GM04503 (cell line): ENCODE data around the gene BANP.
A peak's percentile ranks its signal among the peaks of the same experiment; 100 is the strongest.
"Not testable (repeated sequence)": the region's sequence is repeated elsewhere in the genome, so short reads cannot be mapped to it uniquely, and the experiment has no call there.

Experiments
- DNase-seq: peaks from one replicate; pipeline ENCODE4 v3.0.0-alpha.2; 2012; ENCODE audit warnings: low read depth

Gene BANP

DNA sequence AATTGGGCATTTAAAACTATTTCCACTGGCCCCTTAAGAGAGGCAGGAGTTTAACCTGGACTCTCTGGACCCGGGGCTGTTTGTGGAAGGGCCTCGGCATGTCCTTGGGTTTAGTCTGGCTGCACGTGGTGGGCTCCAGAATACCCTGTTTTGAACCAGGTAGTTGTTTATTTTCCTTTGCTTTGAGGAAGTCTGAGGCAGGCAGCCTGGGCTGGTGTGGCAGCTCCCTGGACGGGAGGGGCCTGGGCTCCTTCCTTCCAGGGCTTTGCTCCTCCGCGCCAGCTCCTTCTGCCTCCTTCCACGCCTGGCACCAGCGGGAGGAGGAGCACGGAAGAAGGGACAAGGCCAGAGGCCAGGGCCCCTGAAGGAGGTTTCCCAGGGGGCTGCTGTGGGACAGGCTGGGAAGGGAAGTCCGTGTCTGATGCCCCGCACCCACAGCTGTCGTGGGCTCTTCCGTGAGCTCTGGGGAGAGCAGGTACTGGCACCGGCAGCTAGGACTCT lies 15.5 kb downstream of the BANP start:
- no peak for DNase-seq

DNA sequence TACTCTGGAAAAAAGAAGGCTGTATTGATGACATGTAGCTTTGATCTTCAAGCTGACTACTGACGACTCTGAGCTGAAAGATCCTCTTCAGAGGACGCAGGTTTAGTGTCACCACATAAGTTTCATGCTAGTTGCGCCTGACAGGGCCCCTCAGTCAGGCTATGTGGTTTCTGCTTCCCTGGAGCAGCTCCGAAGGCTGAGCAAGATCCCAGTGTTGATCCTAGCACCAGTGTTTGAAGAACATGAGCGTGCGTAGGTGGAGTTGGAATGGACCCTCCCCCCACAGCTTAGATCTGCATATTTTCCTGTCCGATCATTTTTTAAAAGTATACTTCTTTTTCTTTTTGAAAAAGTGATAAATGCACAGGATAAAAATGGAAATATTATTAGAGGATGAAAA lies 17.3 kb downstream of the BANP start:
- no peak for DNase-seq

DNA sequence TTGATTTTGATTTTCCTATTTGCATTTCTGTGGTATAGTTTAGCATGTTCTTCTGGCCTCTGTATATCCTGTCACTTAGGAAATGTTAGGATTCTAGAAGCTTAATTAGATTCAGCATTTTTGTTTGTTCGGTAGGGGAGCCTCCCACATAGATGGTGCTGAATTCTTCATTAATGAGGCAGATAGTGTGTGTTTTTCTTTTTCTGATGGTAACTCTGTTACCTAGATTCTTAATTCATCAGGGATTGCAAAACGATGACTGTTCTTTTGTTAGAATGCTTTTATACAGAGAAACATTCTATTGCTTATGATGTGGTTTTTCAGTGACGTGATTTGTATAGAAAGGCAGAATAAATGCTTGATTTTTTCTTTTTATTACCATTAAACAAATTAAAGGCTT lies 19.0 kb downstream of the BANP start:
- DNase-seq: peak; percentile 33

DNA sequence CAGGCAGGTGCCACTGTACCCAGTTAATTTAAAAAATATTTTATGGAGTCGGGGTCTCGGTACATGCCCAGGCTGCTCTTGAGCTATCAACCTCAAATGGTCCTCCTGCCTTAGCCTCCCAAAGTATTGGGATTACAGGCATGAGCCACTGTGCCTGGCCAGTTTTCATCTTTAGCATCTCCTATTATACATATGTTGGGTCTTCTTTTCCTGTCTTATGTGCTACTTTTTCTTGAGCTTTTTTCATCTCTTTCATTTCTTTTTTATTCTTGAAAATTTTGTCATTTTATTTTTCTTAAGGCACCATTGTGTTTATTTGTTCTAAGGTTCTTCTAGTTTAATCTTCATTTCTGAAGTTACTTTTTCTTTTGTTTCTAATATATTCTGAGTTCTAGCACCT lies 20.7 kb downstream of the BANP start:
- no peak for DNase-seq

DNA sequence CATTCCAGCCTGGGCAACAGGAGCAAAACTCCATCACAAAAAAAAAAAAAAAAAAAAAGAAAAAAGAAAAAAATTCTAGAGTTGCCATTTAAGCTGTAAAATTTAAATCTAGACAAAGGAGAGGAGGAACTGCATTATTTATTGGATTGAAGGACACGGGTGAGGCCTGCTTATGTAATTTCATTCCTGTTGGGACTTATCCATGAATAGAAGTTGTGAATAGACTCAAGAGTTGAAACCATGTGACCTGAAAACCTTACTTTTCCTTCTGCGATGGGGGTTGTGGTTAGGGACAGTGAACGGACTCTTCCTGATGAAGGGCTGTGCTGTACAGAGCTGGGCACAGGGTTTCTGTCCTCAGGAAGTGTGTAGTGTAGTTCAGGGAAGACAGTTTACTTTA lies 22.5 kb downstream of the BANP start:
- DNase-seq: no peak

DNA sequence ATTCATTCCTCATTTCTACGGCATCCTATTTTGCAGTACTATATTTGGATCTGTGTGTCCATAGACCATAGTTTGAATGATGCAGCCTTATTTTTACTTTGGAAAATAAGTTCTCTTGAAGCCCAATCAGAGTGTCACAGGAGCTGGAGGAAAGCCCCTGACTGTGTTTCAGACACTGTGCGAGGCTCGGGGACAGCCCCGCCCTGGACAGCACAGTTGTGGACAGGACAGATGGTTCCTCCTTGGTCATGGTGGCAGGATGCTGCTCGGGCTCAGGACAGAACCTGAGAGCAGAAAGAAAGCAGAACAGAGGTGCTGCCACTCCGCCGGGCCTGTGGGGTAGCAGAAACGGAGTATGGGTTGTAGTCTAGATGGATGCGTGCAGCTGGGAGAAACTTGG lies 22.9 kb downstream of the BANP start:
- DNase-seq: no peak

DNA sequence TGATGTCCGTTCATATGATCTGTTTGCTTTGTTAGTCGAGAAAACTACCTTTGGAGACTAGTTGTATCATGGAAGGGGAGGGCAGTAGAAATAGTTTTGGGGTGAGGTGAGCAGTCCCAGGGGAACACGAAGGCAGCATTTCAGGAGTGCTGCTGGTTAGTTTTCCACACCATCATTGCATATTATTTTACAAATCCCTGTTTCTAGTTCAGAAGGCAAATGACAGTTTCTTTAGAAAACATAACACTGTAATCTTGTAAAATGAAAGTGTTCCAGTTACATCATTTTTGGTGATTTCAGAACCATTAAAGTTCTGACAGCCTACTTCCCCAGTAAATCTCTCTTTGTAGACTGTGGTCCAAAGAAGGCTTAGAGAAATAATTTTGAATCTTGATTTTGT lies 25.4 kb downstream of the BANP start:
- no peak for DNase-seq

DNA sequence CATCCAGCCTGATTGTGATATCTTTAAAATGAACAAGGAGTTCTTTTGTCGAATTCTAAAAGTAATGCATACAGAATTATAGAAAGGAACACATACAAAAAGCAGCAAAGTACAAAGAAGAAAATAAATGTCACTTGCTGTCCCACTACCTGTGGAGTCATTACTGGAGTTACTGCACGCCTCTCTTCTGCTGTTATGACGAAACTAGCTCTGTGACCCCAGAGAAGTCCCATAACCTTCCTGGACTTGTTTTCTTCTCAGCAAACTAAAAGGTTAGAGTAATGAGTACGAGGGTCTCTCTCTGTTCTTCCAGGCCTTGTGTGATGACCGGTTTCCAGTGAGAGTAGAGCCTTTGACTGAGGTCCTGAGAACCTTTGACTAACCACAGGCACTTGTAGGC lies 26.9 kb downstream of the BANP start:
- DNase-seq: no peak

DNA sequence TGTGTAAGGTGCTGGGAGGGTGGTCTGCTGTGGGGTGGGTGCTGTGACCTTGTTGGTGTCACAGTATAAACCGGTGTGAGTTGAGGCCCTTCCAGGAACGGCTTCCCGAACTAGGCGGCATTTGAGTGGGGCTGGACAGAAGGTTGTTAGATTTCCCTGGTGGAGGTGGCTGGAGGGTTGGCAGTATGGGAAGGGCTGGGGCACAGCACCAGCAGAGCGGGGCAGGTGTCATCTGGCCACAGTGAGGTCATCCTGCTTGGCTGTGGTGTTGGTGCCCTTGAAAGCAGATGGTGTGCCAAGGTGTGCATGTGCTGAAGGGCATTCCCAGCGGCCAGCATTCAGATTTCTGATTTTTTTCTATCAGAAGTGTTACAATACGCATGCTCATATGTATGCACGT lies 28.1 kb downstream of the BANP start:
- no peak for DNase-seq

DNA sequence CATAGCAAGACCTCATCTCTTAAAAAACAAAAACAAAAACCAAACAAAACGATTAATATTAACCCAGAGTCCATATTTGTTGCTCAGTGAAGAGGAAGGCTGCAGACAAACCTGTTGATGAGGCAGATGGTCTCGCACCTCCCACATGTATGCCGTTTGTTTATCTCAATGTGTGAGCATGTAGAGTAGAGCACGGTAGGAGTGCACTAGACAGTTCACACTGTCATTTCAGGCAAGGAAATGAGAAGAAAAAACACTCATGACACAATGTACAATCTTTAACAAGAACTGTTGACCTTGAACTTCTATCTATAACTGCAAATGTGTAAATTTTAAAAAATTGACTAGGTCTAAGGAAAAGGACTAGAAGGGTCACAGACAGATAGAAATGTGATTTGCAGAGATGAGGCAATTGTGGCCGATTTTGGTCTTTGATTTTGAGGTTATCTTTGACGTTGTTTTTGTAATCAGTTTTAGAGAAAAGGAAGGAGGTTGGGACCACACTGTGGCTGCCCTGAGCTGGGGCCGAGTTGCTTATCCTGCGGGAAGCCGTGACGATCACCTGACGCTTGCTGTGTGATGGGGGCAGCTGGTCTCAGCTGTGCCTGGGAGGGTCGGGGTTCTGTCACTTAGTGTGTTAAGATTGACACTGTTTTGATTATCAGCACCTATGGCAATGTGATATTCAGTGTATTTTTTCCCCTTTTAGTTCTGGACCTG lies 28.8 kb downstream of the BANP start:
- DNase-seq: not testable (repeated sequence)

DNA sequence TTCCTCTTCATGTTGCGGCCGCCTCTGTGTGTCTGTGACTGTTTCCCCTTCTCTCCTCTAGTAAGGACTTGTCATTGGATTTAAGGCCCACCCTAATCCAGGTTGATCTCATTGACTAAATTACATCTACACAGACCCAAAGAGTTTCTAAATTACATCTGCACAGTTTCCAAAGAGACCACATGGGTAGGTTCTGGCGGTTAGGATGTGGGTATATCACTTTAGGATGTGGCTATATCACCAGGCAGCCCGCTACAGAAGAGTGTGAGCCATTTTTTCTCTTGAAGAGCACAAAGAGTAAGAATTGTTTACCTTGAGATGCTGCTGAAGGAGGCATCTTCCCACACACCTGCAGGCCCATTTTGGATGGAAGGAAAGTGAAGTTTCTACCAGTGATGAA lies 30.1 kb downstream of the BANP start:
- DNase-seq: not testable (repeated sequence)

DNA sequence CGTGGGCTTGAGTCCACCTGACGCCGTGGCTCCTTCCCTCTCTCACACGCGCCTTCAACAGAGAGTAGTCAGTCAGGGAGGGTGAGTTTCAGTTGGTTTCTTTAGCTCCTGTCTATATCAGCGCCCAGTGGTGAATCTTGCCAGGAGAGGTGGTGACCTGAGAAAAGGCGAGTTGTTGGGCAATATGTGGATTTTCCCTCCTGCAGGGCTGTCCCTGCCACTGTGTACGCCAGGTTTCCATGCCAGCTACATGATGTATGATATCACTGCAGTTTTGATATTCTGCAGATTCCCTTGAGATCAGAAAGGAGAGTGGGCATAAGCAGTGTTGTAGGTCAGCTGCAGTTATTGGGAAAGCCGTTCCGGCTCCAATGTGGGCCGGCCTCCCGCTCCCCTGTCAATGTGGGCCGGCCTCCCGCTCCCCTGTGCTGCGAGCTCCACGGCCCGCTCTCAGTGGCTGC lies 31.4 kb downstream of the BANP start:
- DNase-seq: no peak

DNA sequence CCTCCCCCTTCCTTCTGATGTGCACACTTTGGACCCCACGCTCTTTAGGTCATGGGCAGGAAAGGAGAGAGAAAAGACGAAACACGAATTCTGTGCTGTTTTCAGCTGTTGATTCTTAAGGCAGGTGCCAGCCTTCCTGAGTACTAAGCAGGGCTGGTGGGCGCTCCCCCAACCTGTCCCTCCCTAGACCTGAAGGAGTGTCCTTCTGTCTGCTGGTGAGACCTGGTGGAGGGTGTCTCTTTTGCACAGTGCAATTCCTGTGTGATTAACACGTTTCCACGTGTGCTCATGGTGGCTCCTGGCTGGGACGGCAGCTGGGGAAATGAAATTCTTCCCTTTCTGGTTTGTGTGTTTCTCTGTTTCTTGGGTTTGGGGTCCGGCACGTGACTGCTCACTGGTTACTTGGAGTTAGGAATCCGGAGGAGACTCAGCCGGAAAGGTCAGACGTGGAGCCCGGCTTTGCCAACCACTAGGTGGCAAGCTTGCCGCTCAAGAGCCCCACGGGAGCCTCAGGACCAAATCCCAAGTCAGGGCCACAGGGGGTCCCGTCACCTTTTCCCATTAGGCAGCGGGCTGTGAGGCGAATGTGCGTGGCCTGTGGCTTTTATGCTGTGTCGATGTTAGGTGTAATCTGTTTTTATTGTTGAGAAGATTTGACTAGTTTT lies 32.0 kb downstream of the BANP start:
- not testable (repeated sequence) for DNase-seq

DNA sequence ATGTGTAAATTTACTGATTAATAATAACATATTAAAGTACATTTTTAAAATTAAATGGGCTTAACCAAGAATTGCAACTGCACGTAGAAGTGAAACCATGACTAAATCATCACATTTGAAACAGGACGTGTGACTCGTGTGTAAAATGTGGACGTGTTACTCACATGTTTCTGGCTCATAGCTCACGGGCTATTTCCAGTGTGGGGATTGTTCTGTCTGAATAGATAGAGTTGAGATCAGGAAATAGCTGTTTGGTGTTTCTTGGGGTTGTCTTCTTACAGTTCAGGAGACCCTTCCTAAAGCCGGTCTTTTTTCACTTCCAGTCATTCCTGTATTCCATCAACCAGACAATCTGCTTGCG lies 32.5 kb downstream of the BANP start:
- not testable (repeated sequence) for DNase-seq

DNA sequence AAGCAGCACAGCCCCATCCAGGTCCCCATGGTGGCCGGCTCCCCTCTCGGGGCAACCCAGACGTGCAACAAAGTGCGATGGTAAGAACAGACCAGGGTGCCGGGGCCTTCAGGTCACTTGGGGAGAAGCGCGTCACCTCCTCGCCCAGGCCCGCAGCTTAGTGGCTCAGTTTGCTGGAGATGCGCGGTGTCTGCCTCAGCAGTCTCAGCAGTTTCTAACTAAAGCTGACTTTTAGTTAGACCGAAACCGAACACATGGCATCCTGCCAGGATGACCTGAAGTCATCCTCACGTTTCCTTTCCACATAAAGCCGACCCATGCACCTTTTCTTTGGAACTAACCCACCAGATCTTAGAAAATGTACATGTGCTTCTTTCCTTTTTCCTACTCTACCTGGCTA lies 32.9 kb downstream of the BANP start:
- DNase-seq: not testable (repeated sequence)

DNA sequence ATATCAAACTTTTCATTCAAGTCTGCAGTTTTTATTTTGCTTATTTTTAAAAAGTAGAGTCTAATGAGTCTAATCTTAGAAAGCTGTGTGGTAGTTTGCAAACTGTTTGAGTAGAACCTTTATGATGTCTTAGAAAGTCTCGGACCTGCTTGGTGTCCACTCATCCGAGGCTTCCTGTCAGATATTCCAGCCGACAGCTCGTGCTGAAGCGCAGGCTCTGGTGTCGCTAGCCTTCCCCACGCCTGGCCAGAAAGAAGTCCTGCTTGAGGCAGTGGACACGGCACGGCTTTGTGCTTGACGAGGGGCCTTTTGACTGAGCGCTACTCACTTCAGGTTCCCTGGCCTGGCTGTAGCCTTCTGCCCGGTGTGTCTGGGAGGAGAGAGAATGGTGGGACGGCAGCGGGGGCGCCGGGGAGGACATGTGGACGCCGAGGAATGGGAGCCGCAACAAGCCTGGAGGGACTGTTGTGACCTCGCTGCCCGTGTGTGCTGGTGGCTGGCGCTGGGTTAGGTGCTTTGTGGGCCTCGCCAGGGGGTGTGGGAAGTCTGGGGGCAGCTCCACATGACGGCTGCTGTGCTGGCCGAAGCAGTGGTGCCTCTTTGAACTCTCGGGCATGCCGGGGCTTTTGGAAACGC lies 33.5 kb downstream of the BANP start:
- no peak for DNase-seq

DNA sequence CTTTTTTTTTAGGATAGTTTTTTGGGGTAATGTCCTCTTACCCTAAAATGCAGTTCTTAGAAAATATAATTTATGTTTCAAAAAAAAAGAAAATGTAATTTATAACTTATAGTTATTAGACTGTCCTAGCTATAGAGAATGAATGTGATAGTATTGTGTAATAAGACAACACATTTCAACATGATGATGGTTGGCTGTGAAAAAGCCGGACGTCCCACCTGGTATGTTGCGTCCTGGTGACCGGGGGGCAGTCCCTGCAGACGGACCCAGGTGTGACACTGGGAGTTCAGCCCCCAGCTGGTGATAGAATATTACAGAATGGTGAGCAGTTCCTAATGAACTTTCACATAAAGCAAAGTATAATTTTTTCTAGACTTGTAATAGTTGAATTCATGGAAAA lies 34.3 kb downstream of the BANP start:
- not testable (repeated sequence) for DNase-seq

DNA sequence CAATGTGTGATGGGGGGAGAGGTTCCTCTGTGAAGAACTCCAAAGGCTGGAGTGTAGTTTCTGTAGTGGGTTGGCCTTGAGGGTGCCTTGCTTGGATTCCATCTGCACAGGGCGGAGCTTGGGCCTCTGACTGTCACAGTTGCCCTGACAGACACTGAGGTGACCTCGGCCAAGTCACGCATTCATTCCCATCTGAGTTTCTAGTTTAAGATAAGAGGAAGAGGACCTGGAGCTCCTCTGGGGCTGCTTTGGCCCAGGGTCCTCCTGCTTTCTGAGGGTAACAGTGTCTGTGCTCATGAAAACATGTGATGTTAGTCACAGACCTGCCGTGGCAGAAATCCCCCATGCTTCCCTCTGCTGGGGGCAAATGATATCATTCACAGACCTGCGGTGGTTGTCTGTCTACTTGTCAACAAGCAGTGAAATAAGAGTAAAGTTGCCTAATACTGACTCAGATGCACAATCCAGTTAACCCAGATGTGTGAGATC lies 35.2 kb downstream of the BANP start:
- DNase-seq: peak; percentile 31

DNA sequence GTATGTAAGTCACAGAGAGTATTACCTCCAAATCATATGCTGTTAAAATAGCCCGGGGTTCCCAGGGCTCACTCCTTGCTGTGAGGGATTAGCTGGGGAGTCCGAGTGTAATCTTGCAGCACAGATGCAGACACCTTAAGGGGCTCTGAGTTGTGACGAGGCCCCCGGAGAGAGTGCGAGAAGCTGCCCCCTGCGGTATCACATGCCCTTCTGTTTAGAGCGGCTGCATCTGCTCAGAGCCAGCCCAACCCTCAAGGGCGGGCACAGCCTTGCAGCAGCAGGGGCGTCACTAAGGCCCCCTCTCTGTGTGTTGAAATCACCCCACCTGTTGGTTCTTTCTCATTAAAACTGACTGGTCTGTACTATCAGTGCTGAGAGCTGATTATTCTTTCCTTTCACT lies 37.4 kb downstream of the BANP start:
- not testable (repeated sequence) for DNase-seq

DNA sequence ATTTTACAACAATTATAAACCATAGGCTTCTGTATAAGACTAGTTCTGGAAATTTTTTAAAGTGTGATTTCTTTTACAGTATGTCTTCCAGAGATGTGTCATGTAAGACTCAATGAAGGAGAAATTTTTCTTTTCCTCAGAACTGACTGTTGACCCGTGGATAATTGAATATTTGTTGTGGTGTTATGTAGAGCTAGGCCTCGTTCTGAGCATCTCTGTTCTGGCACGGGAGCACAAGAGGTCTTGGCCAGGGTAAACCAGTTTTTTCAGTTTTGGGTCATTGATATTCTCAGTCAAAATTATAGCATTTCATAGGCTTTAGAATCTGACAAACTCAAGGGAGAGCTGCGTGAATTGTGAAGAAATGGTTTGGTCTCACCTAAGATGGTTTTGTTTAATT lies 39.0 kb downstream of the BANP start:
- DNase-seq: not testable (repeated sequence)

DNA sequence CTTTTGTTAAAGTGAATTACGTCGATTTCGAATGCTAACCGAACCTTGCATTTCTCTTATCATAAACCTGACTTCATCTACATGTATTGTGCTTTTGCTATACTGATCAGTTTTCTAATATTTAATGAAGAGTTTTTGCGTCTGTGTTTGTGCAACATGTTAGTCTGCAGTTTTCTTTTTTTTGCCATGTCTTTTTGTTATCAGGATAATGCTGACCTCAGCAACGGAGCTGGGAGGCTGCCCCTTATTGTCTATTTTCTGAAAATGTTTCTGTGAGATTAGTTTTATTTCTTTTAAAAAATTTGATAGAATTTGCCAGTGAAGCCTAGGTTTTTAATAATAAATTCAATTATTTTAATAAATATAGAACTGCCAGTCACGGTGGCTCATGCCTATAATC lies 40.9 kb downstream of the BANP start:
- DNase-seq: not testable (repeated sequence)

DNA sequence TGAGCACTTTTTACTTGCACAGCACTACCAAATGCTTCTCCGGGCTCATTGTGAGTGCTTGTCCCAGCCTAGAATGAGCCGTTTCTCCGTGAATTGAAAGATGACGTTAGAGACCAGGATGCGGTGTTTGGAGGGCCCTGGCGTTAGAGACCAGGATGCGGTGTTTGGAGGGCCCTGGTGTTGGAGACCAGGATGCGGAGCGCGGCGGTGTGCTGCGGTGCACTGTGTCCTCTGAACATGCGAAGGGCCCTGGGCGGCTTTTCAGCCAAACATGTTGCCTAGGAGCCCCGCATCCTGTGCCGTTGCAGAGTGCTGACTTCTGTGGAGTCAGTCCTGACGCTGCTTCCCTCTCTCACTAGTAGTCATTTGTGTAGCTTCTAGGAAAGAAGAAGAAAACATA lies 42.7 kb downstream of the BANP start:
- no peak for DNase-seq

DNA sequence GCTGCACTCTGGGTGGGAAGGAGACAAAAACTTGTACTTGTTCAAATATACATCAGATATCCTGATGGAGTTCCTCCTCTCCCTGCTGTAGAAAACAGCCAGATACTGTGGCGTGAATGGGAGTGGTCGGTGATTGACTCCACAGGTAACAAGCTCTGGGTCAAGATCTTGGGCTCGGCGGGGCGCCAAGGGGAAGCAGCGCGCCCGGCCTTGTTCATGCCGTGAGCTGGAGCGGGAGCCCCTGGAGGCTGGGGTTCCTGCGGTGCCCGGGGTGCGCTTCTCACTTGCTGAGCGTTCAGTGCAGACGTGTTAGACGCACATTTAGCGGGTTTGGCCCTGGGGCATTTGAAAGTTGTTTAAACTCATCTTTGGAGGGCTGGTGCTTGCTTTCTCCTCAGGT lies 44.4 kb downstream of the BANP start:
- no peak for DNase-seq
